Stomach (tissue), 4 donors: ENCODE results near the gene USP3.

Experiments
- CTCF ChIP-seq, 7 experiments: fragments of 450-650 bp in 4 of 7; fragments of 200-600 bp in 3 of 7; sonication (generic) in 3 of 7; IDR thresholded peaks; one replicate each; pipeline ENCODE4 v1.5.1; 2016 to 2019; ENCODE audit warnings: antibody characterized with exemption in 7 of 7, control low read depth in 2 of 7, mild to moderate bottlenecking in 1 of 7
- POLR2A ChIP-seq, 4 donors: fragments of 450-650 bp; IDR thresholded peaks; one replicate each; pipeline ENCODE4 v1.6.1; 2016; ENCODE audit warnings: antibody characterized with exemption in 4 of 4, control low read depth in 2 of 4, mild to moderate bottlenecking in 1 of 4, moderate library complexity in 1 of 4
- POLR2AphosphoS5 ChIP-seq, 3 donors: sonication (generic); formaldehyde crosslinking; IDR thresholded peaks; one replicate each; pipeline ENCODE4 v1.6.1; 2016; ENCODE audit warnings: antibody characterized with exemption in 3 of 3

DNA sequence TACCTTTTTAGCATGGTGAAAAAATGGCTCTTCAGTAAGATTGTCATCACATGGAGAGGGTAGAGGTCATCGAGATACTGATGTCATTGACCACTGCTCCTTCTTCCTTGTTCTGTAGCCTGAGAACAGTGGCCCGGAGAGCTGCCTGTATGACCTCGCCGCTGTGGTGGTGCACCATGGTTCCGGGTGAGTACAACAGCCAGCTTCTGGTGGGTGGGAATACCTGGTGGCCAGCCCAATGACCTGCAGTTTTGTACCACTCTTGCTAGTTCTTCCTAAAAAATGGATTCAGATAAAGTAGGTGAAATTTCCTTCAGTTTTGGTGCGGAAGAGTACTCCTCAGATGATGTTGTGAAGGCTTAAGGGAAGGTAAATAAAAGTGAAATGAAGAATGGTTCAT lies 84.4 kb downstream of the USP3 start:
- TF ChIP-seq CTCF (IDR thresholded peaks at IDR 0.05) (no peak), POLR2AphosphoS5 (IDR thresholded peaks at IDR 0.05) (no peak), POLR2A (IDR thresholded peaks at IDR 0.05) (no peak)
